SU-DHL-6 (cell line): ENCODE data around the gene NHS.

Experiments
- H2AFZ ChIP-seq: fragments of 200-600 bp; sonication (generic); 2 replicates; pipeline ENCODE4 v1.6.1; 2014; ENCODE audit warnings: low read depth, mild to moderate bottlenecking, moderate library complexity, mixed read lengths, antibody characterized with exemption, low read length; ENCODE audit not compliant: severe bottlenecking
- H3F3A ChIP-seq: fragments of 200-600 bp; shearing (Covaris generic); 2 replicates; pipeline ENCODE4 v1.6.0; 2016; ENCODE audit warnings: antibody characterized with exemption, mild to moderate bottlenecking; ENCODE audit not compliant: insufficient read depth
- H3K27ac ChIP-seq: fragments of 200-600 bp; sonication (generic); 2 replicates; pipeline ENCODE4 v1.5.1; 2016; ENCODE audit warnings: low read depth, mild to moderate bottlenecking, low read length, moderate library complexity, mixed read lengths
- H3K27me3 ChIP-seq: fragments of 200-600 bp; sonication (generic), shearing (Covaris generic); 2 replicates; pipeline ENCODE4 v1.6.0; 2014; ENCODE audit warnings: mild to moderate bottlenecking, low read length
- H3K36me3 ChIP-seq: fragments of 200-600 bp; sonication (generic); 2 replicates; pipeline ENCODE4 v1.6.1; 2014; ENCODE audit warnings: mild to moderate bottlenecking, low read length, mixed read lengths
- H3K4me2 ChIP-seq: fragments of 300-600, 200-600 bp; shearing (Covaris generic), sonication (generic); 2 replicates; pipeline ENCODE4 v1.6.0; 2014; ENCODE audit warnings: low read length, low read depth, mild to moderate bottlenecking; ENCODE audit not compliant: poor library complexity, severe bottlenecking
- H3K4me3 ChIP-seq: fragments of 200-600 bp; sonication (generic); 2 replicates; pipeline ENCODE4 v1.5.1; 2014; ENCODE audit warnings: antibody characterized with exemption, low read length, mild to moderate bottlenecking, mixed read lengths; ENCODE audit not compliant: insufficient read depth, poor library complexity, severe bottlenecking
- H3K79me2 ChIP-seq: fragments of 200-600 bp; sonication (generic); 2 replicates; pipeline ENCODE4 v1.6.1; 2014; ENCODE audit warnings: mild to moderate bottlenecking, low read length, moderate library complexity; ENCODE audit not compliant: insufficient read depth
- H3K9ac ChIP-seq: fragments of 200-600 bp; sonication (generic); 2 replicates; pipeline ENCODE4 v1.7.0; 2014; ENCODE audit warnings: mild to moderate bottlenecking, low read length
- H3K9me2 ChIP-seq: fragments of 200-600 bp; sonication (generic); replicated peaks from 2 replicates; pipeline ENCODE4 v1.6.1; 2014; ENCODE audit warnings: low read length; ENCODE audit not compliant: insufficient read depth
- H3K9me3 ChIP-seq: fragments of 200-600 bp; sonication (generic); 2 replicates; pipeline ENCODE4 v1.6.1; 2014; ENCODE audit warnings: low read length, mixed read lengths; ENCODE audit not compliant: insufficient read depth
- H4K20me1 ChIP-seq: fragments of 200-600 bp; sonication (generic); 2 replicates; pipeline ENCODE4 v1.6.1; 2014; ENCODE audit warnings: low read depth, mild to moderate bottlenecking, antibody characterized with exemption, low read length, moderate library complexity, mixed read lengths
- CTCF ChIP-seq: fragments of 200-600 bp; sonication (generic); IDR thresholded peaks from one replicate; pipeline ENCODE4 v1.5.1; 2017; ENCODE audit warnings: antibody characterized with exemption, mild to moderate bottlenecking, low read length, moderate library complexity; ENCODE audit not compliant: insufficient read depth, poor library complexity, severe bottlenecking
- EZH2phosphoT487 ChIP-seq: fragments of 200-600 bp; sonication (generic), shearing (Covaris generic); conservative IDR thresholded peaks from 2 replicates; pipeline ENCODE4 v1.6.1; 2018; ENCODE audit warnings: mild to moderate bottlenecking, antibody characterized with exemption, low read length, moderate library complexity, mixed read lengths

Gene NHS

DNA sequence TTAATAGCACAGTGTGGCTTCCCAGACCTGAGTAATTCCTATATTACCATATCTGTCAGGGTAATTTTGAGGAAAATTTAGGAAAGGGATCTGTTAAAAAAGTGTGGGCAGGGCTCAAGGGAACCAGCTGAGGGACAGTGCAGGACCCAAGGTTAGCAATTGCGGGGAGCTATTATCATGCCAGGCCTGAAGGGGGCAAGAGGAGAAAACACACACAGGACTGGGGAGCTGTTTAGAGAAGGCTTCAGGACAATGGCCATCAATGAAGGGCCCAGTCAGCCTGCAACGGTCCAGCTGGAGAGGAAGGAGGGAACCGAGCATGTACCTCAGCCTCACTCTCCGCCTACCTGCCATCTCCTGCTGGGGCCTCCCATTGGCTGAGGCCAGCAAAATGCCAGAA lies 19.0 kb upstream of the NHS start:
- no peak overlapping the region for H3K4me3 ChIP-seq
- H3K79me2 ChIP-seq, result no peaks in the 10 kb centered on the region
- TF ChIP-seq EZH2phosphoT487 (no peak), CTCF (no peak)
- no peaks in the 10 kb centered on the region for H3K9me3 ChIP-seq
- H3K9me2 ChIP-seq, result no peaks in the 10 kb centered on the region
- H3K27me3 ChIP-seq, result no peaks in the 10 kb centered on the region
- no peak overlapping the region for H3K9ac ChIP-seq
- no peaks in the 10 kb centered on the region for H3F3A ChIP-seq
- H2AFZ ChIP-seq, result no peak overlapping the region
- H3K4me2 ChIP-seq, result no peak overlapping the region
- no peaks in the 10 kb centered on the region for H3K36me3 ChIP-seq
- no peak overlapping the region for H3K27ac ChIP-seq
- H4K20me1 ChIP-seq, result no peaks in the 10 kb centered on the region

DNA sequence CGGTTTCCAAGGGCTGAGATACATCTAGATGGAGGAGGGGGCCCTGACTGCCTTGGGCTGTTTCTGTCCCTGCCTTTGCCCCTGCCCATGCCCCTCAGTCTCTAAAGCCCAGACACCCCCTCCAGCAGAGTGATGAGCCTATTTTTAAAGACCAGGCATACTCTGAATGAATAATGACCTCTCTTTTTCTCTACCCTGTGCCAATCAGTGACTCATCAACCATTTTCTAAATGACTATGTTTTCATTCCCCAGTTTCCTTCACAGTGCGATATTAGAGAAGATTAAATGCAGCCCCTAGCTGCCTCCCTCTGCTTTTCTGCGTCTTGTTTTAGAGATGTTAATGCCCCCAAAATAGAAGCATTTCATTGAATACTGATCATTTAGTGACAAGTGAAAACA lies 15.5 kb upstream of the NHS start:
- no peak overlapping the region for H3K27ac ChIP-seq
- no peaks in the 10 kb centered on the region for H4K20me1 ChIP-seq
- no peaks in the 10 kb centered on the region for H3K27me3 ChIP-seq
- H3K79me2 ChIP-seq, result no peaks in the 10 kb centered on the region
- no peak overlapping the region for H3K9ac ChIP-seq
- TF ChIP-seq EZH2phosphoT487 (no peak), CTCF (no peak)
- H3K9me3 ChIP-seq, result no peaks in the 10 kb centered on the region
- H3K9me2 ChIP-seq, result no peaks in the 10 kb centered on the region
- H3K4me3 ChIP-seq, result no peak overlapping the region
- no peak overlapping the region for H3K4me2 ChIP-seq
- H2AFZ ChIP-seq, result no peak overlapping the region
- H3F3A ChIP-seq, result no peaks in the 10 kb centered on the region
- H3K36me3 ChIP-seq, result no peaks in the 10 kb centered on the region

DNA sequence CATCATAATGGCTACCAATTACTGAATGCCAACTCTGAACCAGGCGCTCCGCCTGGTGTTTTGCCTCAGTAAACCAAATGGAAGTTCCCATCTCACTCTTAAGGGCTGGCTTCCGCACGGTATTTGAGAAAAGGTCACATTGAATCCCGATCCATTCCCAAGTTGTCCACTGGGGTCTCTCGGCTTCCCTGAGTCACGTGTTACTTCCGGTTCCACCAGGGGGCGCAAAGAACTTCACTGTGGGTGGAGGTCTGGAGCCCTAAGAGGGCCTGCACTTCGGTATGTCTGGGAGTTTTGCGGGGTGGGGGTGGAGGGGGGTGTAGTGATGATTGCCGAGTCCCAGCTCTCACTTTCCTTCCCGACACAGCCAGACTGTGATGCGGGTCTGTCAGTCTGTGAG lies 13.4 kb upstream of the NHS start:
- Histone ChIP-seq H3K27me3 (no peaks in the 10 kb centered on the region), H3K9me2 (no peaks in the 10 kb centered on the region), H3K9ac (no peak overlapping the region), H3F3A (no peaks in the 10 kb centered on the region), H3K36me3 (no peaks in the 10 kb centered on the region), H4K20me1 (no peaks in the 10 kb centered on the region), H3K4me3 (no peak overlapping the region), H2AFZ (no peak overlapping the region), H3K9me3 (no peaks in the 10 kb centered on the region), H3K79me2 (no peaks in the 10 kb centered on the region), H3K27ac (no peak overlapping the region), H3K4me2 (no peak overlapping the region)
- TF ChIP-seq CTCF, result no peak
- TF ChIP-seq EZH2phosphoT487, result no peak

DNA sequence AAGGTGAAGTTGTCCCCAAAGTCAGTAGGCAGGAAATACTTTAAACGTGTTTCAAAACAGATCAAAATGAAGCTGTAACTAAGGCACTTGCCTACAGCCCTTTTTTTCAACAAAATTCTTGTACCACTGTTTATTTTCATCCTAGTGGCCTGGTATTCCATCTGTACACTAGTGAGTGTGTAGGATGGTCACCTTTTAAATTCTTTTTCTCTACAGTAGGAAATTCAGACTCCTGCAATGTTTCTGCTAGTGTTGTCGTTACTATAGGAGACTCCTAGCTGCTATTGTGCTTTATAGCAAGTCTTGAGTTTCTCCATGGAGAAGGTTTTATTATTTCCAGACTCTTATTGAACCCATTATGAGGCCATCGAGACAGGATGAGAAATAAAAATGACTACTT lies 7.0 kb upstream of the NHS start:
- Histone ChIP-seq H3K9ac (no peak overlapping the region), H3K36me3 (no peaks in the 10 kb centered on the region), H3K4me3 (no peak overlapping the region), H3K27me3 (no peaks in the 10 kb centered on the region), H3K9me2 (no peaks in the 10 kb centered on the region), H3K27ac (no peak overlapping the region), H3K79me2 (no peaks in the 10 kb centered on the region), H4K20me1 (no peaks in the 10 kb centered on the region), H3K4me2 (no peak overlapping the region), H2AFZ (no peak overlapping the region), H3K9me3 (no peaks in the 10 kb centered on the region), H3F3A (no peaks in the 10 kb centered on the region)
- no peak for TF ChIP-seq CTCF
- TF ChIP-seq EZH2phosphoT487, result no peak
